Gastroesophageal sphincter (tissue), 3 donors: Measurements from ENCODE around the gene ITGA7.

ENCODE experiments used
- EP300 ChIP-seq: sonication (generic); formaldehyde crosslinking; IDR thresholded peaks from one replicate; pipeline ENCODE4 v1.6.1; 2017; ENCODE audit warnings: antibody characterized with exemption, mild to moderate bottlenecking
- POLR2A ChIP-seq, 2 donors: fragments of 450-650 bp; IDR thresholded peaks; one replicate each; pipeline ENCODE4 v1.6.1; 2017; ENCODE audit warnings: antibody characterized with exemption in 2 of 2, mild to moderate bottlenecking in 2 of 2, moderate library complexity in 1 of 2
- POLR2AphosphoS5 ChIP-seq: sonication (generic); formaldehyde crosslinking; IDR thresholded peaks from one replicate; pipeline ENCODE4 v1.6.1; 2017; ENCODE audit warnings: antibody characterized with exemption
- TF ChIP-seq, protein P1 (sequence below), 4 experiments: fragments of 200-600 bp in 2 of 4; fragments of 450-650 bp in 2 of 4; sonication (generic) in 1 of 4; IDR thresholded peaks; one replicate each; pipeline ENCODE4 v1.5.1; 2017 to 2019; ENCODE audit warnings: antibody characterized with exemption in 4 of 4, mild to moderate bottlenecking in 2 of 4, moderate library complexity in 2 of 4

DNA sequence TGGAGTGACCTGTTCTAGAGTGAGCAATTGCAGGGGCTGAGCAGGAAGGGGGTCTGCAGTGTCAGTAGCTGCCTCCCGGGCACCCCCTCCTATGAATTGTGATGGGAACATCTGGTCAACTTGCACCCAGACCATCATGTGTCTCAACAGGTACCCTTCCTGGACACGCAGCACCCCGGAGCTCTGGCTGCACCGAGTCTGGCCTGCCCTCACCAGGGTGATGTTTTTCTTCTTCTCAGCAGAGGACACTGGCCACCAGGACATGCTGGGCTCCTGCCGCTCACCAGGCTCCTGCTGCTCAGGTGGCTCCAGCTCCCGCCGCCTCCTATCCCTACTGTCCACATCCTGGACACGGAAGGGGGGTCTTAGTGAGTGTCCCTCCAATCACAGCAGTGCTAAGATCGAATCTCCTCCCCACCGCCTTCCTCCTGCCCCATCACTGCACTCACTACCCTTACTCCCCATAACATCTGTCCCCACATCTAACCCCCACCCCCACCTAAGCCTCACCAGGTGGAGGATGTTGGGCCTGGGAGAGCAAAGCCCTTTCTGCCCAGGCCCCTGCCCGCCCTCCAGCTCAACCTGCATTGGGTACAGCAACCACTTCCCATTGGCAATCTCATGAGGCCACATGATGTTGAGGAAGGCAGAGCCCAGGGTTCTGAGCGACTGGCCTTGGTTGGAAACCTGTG, 14.9 kb downstream of the ITGA7 start:
- TF ChIP-seq, protein P1, sequence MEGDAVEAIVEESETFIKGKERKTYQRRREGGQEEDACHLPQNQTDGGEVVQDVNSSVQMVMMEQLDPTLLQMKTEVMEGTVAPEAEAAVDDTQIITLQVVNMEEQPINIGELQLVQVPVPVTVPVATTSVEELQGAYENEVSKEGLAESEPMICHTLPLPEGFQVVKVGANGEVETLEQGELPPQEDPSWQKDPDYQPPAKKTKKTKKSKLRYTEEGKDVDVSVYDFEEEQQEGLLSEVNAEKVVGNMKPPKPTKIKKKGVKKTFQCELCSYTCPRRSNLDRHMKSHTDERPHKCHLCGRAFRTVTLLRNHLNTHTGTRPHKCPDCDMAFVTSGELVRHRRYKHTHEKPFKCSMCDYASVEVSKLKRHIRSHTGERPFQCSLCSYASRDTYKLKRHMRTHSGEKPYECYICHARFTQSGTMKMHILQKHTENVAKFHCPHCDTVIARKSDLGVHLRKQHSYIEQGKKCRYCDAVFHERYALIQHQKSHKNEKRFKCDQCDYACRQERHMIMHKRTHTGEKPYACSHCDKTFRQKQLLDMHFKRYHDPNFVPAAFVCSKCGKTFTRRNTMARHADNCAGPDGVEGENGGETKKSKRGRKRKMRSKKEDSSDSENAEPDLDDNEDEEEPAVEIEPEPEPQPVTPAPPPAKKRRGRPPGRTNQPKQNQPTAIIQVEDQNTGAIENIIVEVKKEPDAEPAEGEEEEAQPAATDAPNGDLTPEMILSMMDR (IDR thresholded peaks at IDR 0.05), result no peak
- TF ChIP-seq POLR2A (IDR thresholded peaks at IDR 0.05), result no peak
- no peak for TF ChIP-seq POLR2AphosphoS5
- TF ChIP-seq EP300, result no peak
